NT2/D1 (cell line): Measurements from ENCODE around the gene RTN4.

Experiments
- DNase-seq: peaks from one replicate; pipeline ENCODE4 v3.0.0-alpha.2; 2011; ENCODE audit warnings: low read depth, low spot score
- H3K27me3 ChIP-seq: 2 replicates; pipeline ENCODE4 v1.6.0; 2011; ENCODE audit warnings: mild to moderate bottlenecking; ENCODE audit not compliant: insufficient read length, insufficient read depth
- H3K36me3 ChIP-seq: 2 replicates; pipeline ENCODE4 v1.6.1; 2011; ENCODE audit warnings: mild to moderate bottlenecking, low read length, mixed read lengths; ENCODE audit not compliant: insufficient read depth, insufficient read length
- H3K4me1 ChIP-seq: 2 replicates; pipeline ENCODE4 v1.5.1; 2011; ENCODE audit not compliant: insufficient read depth, insufficient read length
- H3K4me3 ChIP-seq: 2 replicates; pipeline ENCODE4 v1.5.1; 2011; ENCODE audit warnings: low read depth; ENCODE audit not compliant: insufficient read length
- H3K9ac ChIP-seq: 2 replicates; pipeline ENCODE4 v1.6.0; 2011; ENCODE audit warnings: low read depth; ENCODE audit not compliant: insufficient read length
- H3K9me3 ChIP-seq: 2 replicates; pipeline ENCODE4 v1.5.1; 2011; ENCODE audit warnings: mild to moderate bottlenecking, low read length; ENCODE audit not compliant: insufficient read depth
- SUZ12 ChIP-seq: IDR thresholded peaks from 2 replicates; pipeline ENCODE4 v1.6.1; 2011; ENCODE audit not compliant: insufficient read length, insufficient read depth; ENCODE audit errors: extremely low read depth
- YY1 ChIP-seq: IDR thresholded peaks from 2 replicates; pipeline ENCODE4 v1.6.1; 2011; ENCODE audit not compliant: insufficient read length, insufficient read depth
- ZNF274 ChIP-seq: IDR thresholded peaks from 2 replicates; pipeline ENCODE4 v1.6.1; 2011; ENCODE audit warnings: mild to moderate bottlenecking, low read depth, low read length

The RTN4 gene

GRCh38 chr2:54935389-54935788 lies 114.9 kb downstream of the RTN4 start:
- no peak for DNase-seq
- no peaks in the 10 kb centered on the region for H3K36me3 ChIP-seq
- TF ChIP-seq YY1 = no peak
- TF ChIP-seq SUZ12 = no peak
- TF ChIP-seq ZNF274 = no peak
- no peak overlapping the region for H3K9ac ChIP-seq
- H3K4me3 ChIP-seq = no peak overlapping the region
- H3K27me3 ChIP-seq = no peaks in the 10 kb centered on the region
- no peaks in the 10 kb centered on the region for H3K4me1 ChIP-seq
- H3K9me3 ChIP-seq = 0 out of 2 replicates have a peak, but pooled peaks cover 3% of the 10 kb centered on the region

DNA sequence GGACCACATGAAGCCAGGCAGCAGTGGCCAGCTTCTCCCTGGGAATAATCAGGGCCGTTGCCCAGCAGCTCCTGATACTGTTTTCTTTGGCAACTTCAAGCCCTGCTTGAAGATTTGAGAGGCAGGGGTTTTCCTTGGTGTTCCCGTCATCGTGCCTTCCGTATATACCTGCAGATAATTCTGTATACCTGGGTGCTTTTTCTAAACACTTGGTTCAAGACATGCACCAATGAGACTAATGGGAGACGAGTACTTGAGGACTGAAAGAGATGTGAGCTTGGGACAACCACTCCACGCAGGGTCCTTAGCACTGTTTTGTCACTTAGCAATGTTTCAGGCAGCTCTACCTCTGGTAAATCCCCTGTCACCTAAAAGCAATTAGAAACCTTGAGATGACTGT lies 118.8 kb downstream of the RTN4 start:
- TF ChIP-seq ZNF274 = no peak
- TF ChIP-seq SUZ12 = no peak
- no peak for TF ChIP-seq YY1
- no peak overlapping the region for H3K9ac ChIP-seq
- no peaks in the 10 kb centered on the region for H3K36me3 ChIP-seq
- no peak for DNase-seq
- H3K9me3 ChIP-seq = no peaks in the 10 kb centered on the region
- H3K4me3 ChIP-seq = no peak overlapping the region
- no peaks in the 10 kb centered on the region for H3K27me3 ChIP-seq
- H3K4me1 ChIP-seq = no peaks in the 10 kb centered on the region

DNA sequence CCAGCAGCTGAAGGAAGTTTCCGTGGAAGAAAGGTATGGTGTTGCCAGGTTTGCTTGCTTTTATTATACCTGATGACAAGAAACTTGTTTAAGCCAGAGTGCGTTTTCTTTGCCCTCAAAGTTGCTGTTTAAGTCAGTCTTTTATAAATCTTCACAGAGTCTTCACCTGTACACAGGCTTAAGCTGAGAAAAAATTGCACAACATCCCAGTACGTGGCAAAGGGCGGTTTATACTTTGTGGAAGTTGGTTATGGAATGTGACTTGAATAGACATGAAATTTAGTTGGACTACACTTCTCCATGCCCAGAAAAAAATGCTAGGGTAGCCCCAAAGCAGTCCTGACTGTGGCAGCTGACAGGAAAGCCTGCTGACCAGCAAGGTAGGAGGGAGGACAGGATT lies 121.5 kb downstream of the RTN4 start:
- Histone ChIP-seq H3K4me3 (no peak overlapping the region), H3K4me1 (no peaks in the 10 kb centered on the region), H3K27me3 (no peaks in the 10 kb centered on the region), H3K9me3 (no peaks in the 10 kb centered on the region), H3K36me3 (no peaks in the 10 kb centered on the region), H3K9ac (no peak overlapping the region)
- TF ChIP-seq YY1 = no peak
- no peak for TF ChIP-seq ZNF274
- no peak for TF ChIP-seq SUZ12
- no peak for DNase-seq

DNA sequence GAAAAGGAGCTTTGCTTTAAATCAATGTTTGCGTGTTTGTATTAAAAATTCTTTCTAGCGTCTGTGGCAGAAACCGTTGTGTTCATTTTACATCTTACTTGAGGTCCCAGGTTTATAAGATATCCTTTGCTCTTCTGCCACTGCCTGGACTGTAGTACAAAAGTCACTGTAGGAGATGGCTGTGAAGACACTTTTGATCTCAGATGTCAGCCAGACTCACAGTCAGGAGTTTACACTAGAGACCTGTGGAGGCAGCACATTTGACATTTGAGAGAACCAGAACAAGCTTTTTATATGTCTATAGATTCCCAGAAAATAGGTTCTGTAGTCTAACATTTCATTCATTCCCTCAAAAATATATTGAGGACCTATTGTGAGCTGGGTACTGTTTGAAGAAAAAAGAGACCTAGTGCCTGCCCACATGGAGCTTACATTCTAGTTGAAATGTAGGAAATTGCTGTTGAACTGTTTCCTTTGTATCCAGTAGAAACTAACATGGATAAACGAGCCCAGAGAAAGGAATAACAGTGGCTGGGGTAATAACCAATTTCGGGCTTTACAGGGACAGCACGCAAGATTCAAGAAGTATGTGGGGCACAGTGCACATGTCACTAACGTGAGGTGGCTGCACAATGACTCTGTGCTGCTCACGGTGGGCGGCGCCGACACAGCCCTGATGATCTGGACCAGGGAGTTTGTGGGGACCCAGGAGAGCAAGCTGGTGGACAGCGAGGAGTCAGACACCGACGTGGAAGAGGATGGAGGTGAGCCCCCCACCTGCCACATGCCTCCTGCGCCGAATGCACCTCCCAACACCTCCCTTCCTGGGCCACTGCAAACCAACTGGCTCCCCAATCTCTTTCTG lies 122.3 kb downstream of the RTN4 start:
- no peaks in the 10 kb centered on the region for H3K9me3 ChIP-seq
- no peak overlapping the region for H3K4me3 ChIP-seq
- no peak overlapping the region for H3K9ac ChIP-seq
- H3K36me3 ChIP-seq = no peaks in the 10 kb centered on the region
- H3K27me3 ChIP-seq = no peaks in the 10 kb centered on the region
- no peaks in the 10 kb centered on the region for H3K4me1 ChIP-seq
- no peak for TF ChIP-seq YY1
- TF ChIP-seq ZNF274 = no peak
- no peak for TF ChIP-seq SUZ12
- no peak for DNase-seq

GRCh38 chr2:54927085-54927750 lies 123.0 kb downstream of the RTN4 start:
- no peaks in the 10 kb centered on the region for H3K4me1 ChIP-seq
- no peak overlapping the region for H3K9ac ChIP-seq
- no peaks in the 10 kb centered on the region for H3K9me3 ChIP-seq
- H3K36me3 ChIP-seq = no peaks in the 10 kb centered on the region
- H3K4me3 ChIP-seq = no peak overlapping the region
- H3K27me3 ChIP-seq = no peaks in the 10 kb centered on the region
- TF ChIP-seq YY1 (no peak), ZNF274 (no peak), SUZ12 (no peak)
- DNase-seq = no peak

DNA sequence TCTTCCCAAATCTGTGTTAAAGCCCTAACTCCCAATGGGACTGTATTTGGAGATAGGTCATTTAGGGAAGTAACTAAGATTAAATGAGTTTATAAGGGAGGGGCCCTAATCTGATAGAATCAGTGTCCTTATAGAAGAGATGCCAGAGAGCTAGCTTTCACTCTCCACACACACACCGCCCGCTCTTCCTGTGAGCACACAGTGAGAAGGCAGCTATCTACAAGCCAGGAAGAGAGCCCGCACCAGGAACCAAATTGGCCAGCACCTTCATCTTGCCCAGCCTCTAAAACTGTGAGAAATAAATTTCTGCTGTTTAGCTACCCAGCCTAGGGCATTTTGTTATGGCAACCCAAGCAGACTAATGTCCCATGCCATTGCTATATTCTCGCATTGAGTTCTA lies 125.2 kb downstream of the RTN4 start:
- H3K36me3 ChIP-seq = no peaks in the 10 kb centered on the region
- DNase-seq = no peak
- no peaks in the 10 kb centered on the region for H3K27me3 ChIP-seq
- H3K4me1 ChIP-seq = no peaks in the 10 kb centered on the region
- no peak overlapping the region for H3K9ac ChIP-seq
- no peaks in the 10 kb centered on the region for H3K9me3 ChIP-seq
- no peak for TF ChIP-seq SUZ12
- no peak for TF ChIP-seq ZNF274
- no peak for TF ChIP-seq YY1
- no peak overlapping the region for H3K4me3 ChIP-seq

DNA sequence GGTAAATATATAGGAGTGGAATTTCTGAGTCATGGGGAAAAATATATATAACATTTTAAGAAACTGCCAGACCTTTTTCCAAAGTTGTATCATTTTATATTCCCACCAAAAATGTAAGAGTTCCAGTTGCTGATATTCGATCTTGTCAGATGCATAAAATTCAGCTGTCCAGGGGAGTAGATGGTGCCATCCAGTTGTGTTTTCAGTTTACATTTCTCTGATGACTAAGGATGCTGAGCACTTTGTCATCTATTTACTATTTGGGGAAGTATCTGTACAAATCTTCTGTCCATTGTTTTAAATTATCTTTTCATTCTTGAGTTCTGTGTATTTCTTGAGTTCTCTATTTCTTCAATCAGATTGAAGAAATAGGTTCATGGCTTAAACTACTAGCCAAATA lies 126.1 kb downstream of the RTN4 start:
- Histone ChIP-seq H3K9me3 (no peaks in the 10 kb centered on the region), H3K27me3 (no peaks in the 10 kb centered on the region), H3K4me1 (no peaks in the 10 kb centered on the region), H3K4me3 (no peak overlapping the region), H3K36me3 (no peaks in the 10 kb centered on the region), H3K9ac (no peak overlapping the region)
- TF ChIP-seq ZNF274 (no peak), YY1 (no peak), SUZ12 (no peak)
- no peak for DNase-seq
